Stimulated activated CD8-positive, alpha-beta memory T cell treated with anti-CD3 and anti-CD28 coated beads, Interleukin-12 subunit alpha, Interleukin-12 subunit beta, amount 100 ng/mL, for 24 hours (primary cell): Measurements from ENCODE around the gene NUMA1.
A peak's percentile ranks its signal among the peaks of the same experiment; 100 is the strongest.

Experiments used
- DNase-seq: peaks from one replicate; pipeline ENCODE4 v3.0.0-alpha.2; 2020; ENCODE audit errors: extremely low read depth

NUMA1 gene

GRCh38 chr11:72061739-72062396 lies 18.5 kb downstream of the NUMA1 start:
- no peak for DNase-seq

- no peak for DNase-seq
These were observed 21.8 kb downstream of the NUMA1 start for GRCh38 chr11:72058416-72059034.

DNA sequence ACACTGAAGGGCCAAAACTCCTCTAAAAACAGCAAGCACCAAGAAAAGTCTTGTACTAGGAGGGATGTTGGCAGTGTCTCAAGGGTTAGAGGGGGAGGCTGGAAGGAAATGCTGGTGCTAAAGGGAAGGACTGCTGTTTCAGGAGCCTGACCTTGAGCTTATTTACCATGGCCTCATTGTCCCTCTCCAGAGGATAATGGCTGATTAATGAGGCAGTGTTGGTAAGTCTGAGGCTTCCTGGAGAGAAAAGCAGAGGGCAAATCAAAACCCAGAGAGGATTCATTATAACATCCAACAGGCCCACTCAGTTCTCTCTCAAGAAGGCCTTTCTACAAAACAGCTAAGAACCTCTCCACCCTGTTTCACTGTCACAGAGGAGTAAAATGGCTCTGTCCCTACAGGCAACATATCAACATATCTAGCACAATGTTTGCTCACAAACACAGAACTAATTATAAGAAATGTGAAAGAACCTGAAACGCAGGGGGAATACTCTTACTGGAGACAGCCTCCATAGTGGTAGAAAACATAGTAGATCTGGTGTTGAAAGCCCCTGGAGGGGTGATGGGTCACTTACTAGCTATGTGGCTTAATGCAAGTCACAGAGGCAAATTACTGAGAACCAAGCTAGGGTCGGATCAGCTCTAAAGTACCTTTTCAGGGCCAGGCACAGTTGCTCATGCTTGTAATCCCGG lies 31.4 kb downstream of the NUMA1 start:
- DNase-seq: no peak

GRCh38 chr11:72045849-72046248 lies 34.5 kb downstream of the NUMA1 start:
- DNase-seq: no peak

DNA sequence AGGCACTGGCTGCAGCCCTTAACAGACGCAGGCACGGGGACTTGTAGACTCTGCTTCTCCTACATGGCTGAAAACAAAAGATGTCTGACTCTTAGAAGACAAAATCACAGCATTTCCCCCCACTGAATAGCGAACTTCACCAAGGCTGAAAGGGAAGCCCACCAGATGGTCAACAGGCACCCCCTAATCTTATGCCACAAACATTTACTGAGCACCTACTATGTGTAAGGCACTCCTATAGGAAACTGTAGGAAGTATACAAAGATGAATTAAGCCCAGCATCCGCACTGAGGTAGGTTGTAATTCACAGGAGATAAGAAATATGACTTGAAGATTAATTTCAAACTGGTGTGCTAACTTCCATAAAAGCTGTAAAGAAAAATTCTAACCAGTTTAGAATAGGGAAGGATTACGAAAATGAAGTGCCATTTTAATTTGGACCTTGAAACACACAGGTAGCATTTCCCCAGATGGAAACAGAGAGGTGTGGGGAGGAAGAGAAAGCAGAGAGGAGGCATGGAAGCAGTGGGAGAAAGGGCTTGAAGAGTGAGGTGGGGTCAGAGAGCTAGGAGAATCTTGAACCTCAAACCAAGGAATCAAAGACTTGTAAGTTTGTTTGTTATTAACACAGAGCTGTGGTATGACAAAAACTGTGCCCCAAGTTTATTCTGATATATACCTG lies 38.1 kb downstream of the NUMA1 start:
- DNase-seq: no peak

DNA sequence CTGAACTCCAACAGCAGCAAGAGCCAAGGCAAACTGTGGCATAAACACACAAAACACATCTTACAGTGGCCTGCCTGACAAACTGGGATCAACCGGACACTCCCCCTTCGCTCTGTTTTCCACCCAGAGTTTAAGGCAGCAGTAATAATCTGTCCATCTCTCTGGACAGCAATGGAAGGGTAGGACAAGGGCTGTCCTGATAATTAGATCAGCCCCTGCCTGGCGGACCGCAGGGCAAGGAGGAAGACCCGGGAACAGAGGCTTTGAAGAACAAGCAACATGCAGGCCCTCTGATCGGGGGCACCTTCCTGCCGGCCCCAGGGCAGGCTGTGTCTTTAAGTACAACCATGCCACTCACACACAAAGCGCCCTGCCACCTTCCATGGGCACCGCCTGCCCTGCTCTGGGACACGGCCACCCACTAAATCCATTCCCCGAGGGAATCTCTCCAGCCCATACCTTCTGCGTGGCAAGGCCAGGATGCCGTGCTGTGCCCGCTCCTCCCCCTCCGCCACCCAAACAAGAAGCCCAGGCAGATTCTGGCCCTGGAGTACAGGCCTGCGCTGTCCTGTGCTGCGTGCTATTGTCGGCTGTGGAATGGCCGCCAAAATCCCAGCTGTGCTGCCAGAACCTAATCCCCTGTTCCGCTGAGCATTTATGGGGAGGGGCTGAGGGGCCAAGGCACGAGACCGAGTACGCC lies 38.8 kb downstream of the NUMA1 start:
- no peak for DNase-seq

DNA sequence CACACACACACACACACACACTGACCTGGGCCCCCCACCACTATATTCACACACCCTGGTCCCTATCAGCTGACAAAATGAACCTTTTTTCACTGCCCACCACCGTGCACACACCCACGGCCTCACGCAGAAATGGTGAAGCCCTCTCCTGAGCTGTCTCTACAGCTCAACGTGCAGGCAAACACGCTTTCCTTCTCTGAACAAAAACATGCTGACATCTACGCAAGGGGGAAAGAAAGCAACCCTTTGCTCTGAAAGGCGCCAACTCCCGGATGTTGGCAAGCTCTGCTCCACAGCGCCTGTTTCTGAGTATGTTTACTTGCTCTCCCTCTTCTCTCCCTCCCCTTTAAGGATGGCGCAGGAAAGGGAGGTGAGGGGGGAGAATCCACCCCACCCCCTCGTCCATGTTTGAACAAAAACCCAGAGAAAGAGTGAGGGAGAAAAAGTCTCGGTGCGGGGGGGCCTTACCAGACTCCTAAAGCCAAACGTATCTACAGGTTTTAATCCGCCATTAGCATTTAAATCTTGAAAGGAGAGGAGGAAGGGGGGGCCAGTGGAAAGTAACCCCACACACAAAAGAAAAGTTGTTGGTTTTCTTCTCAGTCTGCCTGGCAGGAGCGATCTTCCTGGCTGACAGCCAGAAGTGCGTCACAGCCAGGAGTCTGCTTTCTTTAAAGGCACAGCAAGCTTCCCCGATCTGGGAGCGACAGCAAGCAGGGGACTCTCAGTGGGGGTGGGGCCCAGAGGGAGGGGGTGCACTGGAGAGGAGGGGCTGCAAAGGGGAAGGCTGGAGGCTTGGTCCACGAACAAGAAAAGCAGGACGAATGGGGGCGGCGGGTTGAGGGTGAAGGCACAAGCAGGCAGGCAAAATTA lies 39.6 kb downstream of the NUMA1 start:
- DNase-seq: peak; percentile 45

DNA sequence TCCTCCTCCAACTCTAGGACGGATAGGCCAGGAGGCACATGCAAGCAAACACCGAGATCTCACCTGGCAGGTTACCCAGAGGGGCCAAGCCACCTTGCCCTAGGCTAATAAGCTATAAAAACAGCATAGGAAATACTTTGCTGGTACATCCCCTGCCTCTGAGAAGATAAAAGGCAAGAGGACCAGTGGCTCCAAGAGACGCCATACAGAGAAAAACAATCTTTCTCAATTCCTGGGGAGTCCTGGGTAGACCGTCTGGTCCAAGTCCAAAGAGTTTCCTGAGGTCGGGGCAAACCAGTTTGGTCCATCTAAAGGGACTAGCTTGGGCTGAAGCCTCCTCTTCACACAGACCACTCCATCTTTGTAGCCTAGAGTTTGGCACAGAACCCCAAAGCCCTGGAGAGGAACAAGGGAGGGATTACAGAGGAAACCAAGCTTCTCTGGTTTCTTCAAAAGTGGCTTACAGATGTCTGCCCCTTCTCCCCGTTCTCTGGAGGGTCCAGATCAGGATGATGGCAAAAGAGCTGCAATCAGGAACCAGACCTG lies 40.4 kb downstream of the NUMA1 start:
- DNase-seq: no peak

DNA sequence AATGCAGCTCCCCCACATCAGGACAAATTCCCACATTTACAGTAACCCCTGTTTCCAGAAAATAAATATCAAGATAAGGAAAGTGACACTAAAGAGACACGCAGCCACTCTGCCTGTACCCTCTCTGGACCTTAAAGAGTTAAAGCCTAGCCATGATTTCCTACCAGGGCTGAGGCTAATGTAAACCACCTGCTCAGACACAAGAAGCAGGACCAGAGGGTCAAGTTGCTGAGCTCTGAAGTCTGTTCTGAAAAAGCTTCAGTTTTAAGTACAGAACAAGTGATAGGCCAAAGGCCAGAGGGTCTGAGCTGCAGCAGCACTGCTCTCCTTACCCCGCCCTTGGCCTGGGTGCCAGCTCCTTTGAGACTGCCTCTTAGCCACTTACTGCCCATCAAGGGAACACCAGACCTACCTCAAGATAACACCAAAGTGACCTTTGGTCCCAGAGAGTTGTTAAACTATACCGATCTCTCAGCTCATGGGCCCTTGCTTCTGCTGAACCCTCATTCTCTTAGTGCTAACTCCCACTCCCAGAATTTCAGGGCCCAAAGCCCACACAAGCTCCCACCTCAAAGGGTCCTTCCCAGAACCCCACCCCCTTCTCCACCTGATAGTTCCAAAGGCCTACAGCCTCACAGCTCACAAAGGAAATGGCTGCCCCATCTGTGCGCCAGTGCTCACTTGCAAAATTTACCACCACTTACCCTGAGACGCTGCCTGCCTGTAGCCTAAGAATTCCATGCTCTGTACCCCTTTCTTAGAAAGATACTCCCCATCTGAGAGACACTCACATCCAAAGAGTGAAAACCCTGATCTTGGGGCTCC lies 41.1 kb downstream of the NUMA1 start:
- no peak for DNase-seq

DNA sequence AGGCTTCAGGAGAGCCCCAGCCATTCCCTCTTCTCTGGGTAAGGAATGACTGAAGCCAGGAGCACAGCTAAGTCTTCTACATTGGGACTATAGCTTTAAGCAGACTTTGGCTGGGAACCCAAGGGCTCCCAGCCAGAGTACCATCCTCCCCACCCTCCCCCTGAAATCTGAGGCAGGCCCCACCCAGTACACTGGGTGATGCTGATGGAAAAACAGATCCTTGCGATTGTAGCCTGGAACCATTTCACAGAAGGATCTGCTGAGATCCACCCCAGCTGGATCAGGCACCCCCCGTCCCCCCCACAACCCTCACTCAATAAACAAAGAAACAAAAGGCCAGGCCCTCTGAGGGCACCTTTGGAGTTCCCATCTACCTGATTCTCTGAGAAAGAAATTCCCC lies 41.9 kb downstream of the NUMA1 start:
- no peak for DNase-seq

GRCh38 chr11:72037554-72038311 lies 42.6 kb downstream of the NUMA1 start:
- DNase-seq: no peak

DNA sequence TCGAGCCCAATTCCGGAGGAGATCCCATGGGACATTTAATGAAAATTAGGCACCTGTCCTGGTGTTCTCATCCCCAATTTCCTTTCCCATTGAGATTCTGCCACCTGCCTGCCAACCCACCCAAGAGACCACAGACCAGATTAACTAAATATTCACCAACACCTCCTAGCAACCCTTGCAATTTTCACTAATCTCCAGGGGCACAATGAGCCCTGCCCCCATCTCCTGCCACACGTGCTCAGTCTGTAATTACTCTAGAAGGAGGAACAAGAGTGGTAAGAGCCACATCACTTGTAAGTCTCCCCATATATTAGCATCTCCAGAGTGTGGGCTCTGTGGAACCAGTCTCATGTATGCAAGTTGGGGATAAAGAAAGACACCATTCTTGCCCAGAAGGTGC lies 43.7 kb downstream of the NUMA1 start:
- DNase-seq: no peak

DNA sequence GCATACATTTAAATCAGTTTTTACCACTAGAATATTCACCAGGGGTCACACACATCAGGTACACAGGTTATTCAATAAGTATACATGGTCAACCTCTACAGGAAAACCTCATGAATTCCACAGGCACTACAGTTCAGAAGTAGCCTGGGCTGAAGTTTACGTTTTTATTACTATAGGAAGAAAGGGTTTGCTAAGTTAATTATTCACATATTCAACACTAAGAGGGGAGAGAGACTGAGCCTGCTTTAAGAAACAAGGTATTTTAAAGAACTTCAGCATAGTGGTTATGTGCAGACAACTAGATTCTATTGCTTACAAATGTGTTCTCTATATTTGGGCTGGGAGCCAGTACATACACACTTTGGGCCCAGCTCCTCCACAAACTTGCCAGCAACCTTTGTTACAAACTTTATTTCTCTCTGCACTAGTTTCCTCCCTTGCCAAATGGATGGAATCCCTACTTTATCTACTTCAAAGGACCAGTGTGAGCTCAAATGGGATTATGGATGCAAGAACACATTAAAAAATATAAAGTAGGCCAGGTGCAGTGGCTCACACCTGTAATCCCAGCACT lies 49.8 kb downstream of the NUMA1 start:
- no peak for DNase-seq

GRCh38 chr11:72026090-72026489 lies 54.3 kb downstream of the NUMA1 start:
- DNase-seq: no peak

- no peak for DNase-seq
These were observed 56.1 kb downstream of the NUMA1 start for GRCh38 chr11:72024069-72024754.

- no peak for DNase-seq
These were observed 57.0 kb downstream of the NUMA1 start for GRCh38 chr11:72023335-72023734.

- DNase-seq: no peak
These were observed 62.2 kb downstream of the NUMA1 start for GRCh38 chr11:72018171-72018570.

DNA sequence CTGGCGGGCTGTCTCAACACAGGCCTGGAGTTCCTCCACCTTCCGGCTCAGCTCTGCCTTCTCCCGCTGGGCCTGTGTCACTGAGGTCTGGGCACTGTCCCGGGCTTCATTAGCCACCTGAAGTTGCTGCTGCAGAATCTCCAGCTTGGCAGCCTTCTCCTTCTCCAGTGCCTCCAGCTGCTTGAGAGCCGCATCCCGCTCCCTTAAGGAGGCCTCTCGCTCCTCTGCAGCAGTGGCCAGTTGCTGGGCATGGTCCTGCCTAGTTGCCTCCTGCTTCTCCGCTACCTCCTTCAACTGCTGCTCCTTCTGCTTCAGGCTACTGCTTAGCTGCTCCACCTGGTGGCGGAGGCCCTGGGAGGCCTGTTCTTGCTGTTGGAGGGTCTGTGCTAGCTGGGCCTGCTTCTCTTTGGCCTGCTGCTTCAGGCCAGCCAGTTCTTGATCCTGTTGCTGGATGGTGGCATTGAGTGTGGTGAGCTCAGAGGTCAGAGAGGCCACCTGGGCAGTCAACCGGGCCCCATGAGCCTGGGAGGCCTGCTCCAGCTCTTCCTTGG lies 64.8 kb downstream of the NUMA1 start:
- DNase-seq: no peak
